Panc1 (cell line): Measurements from ENCODE around the gene NIT1.

Source experiments
- CTCF ChIP-seq: fragments of 450-650 bp; IDR thresholded peaks from 2 replicates; pipeline ENCODE4 v1.5.1; 2017; ENCODE audit warnings: mild to moderate bottlenecking
- POLR2AphosphoS5 ChIP-seq: IDR thresholded peaks from 2 replicates; pipeline ENCODE4 v1.6.1; 2012; ENCODE audit warnings: mild to moderate bottlenecking, low read depth, low read length, moderate library complexity
- REST ChIP-seq, 2 experiments: IDR thresholded peaks; 2 replicates each; pipeline ENCODE4 v1.6.1; 2011 to 2012; ENCODE audit warnings: low read depth in 2 of 2, control low read depth in 1 of 2, low read length in 1 of 2, mild to moderate bottlenecking in 1 of 2, moderate library complexity in 1 of 2; ENCODE audit not compliant: insufficient read depth in 1 of 2
- SIN3A ChIP-seq: IDR thresholded peaks from 2 replicates; pipeline ENCODE4 v1.6.1; 2012; ENCODE audit warnings: low read depth, mild to moderate bottlenecking, low read length, moderate library complexity, borderline replicate concordance; ENCODE audit not compliant: insufficient read depth
- TCF7L2 ChIP-seq: IDR thresholded peaks from 2 replicates; pipeline ENCODE4 v1.6.1; 2011; ENCODE audit warnings: mild to moderate bottlenecking, low read depth, low read length, inconsistent platforms

GRCh38 chr1:161157867-161158266 lies 40.0 kb downstream of the NIT1 start:
- TF ChIP-seq POLR2AphosphoS5 (no peak), CTCF (no peak), SIN3A (no peak), REST (IDR thresholded peaks at IDR 0.05; ENCODE audit: insufficient read depth in 1 of 2, low read depth in 2 of 2, low read length in 1 of 2) (no peak), TCF7L2 (no peak)
